ENCODE results near the gene CT47C1.

- TF ChIP-seq CTCF (conservative IDR thresholded peaks at IDR 0.05) = no peak
- no peak for TF ChIP-seq ZFX (IDR thresholded peaks at IDR 0.05)
Observed at GRCh38 chrX:119090627-119091026, 17.8 kb downstream of the CT47C1 start.
